ENCODE data around the gene NHERF1.

The NHERF1 gene

DNA sequence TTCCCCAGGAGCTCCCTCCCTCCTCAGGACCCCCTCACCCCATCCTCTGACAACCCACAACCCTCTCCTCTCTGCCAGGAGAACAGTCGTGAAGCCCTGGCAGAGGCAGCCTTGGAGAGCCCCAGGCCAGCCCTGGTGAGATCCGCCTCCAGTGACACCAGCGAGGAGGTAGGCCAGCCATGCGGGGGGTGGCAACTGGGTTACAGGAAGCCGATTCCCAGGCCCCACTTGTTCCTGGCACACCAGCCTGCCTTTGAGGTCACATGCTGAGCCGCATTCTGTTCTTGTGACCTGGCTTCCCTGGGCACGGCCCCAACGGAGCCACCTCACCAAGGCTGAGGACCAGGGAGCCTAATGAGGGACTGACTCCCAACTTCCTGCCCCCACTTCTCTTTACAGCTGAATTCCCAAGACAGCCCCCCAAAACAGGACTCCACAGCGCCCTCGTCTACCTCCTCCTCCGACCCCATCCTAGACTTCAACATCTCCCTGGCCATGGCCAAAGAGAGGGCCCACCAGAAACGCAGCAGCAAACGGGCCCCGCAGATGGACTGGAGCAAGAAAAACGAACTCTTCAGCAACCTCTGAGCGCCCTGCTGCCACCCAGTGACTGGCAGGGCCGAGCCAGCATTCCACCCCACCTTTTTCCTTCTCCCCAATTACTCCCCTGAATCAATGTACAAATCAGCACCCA is 19.8 kb downstream of the NHERF1 start:
- DNase-seq = peak; percentile 71

DNA sequence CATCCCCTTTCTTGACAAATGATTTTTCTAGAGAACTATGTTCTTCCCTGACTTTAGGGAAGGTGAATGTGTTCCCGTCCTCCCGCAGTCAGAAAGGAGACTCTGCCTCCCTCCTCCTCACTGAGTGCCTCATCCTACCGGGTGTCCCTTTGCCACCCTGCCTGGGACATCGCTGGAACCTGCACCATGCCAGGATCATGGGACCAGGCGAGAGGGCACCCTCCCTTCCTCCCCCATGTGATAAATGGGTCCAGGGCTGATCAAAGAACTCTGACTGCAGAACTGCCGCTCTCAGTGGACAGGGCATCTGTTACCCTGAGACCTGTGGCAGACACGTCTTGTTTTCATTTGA is 20.3 kb downstream of the NHERF1 start:
- no peak for DNase-seq

DNA sequence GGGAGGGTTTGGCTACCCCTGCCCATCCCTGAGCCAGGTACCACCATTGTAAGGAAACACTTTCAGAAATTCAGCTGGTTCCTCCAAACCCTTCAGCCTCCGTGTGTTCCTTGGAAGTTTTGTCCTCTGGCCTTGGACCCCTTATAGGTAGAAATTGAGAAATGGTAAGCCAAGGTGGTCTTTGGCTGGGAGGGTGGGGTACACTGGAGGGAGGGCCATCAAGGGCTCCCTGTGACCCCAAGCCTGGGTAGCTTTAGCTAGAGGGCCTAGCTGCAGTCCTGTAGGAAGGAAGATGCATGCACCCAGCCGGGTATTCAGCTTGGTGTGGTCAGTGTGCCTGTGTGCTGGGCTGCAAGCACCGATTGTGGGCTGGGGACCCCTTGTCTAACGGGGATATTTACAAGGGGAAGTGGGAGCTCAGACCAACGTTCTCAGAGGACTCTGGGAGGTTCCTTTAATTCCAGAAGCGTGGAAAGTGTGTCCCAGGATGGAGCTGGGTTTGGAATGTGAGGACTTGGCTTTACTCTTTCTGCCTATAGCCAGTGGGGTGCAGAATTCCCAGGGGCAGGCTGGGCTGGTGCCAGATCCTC is 20.9 kb downstream of the NHERF1 start:
- no peak for DNase-seq

DNA sequence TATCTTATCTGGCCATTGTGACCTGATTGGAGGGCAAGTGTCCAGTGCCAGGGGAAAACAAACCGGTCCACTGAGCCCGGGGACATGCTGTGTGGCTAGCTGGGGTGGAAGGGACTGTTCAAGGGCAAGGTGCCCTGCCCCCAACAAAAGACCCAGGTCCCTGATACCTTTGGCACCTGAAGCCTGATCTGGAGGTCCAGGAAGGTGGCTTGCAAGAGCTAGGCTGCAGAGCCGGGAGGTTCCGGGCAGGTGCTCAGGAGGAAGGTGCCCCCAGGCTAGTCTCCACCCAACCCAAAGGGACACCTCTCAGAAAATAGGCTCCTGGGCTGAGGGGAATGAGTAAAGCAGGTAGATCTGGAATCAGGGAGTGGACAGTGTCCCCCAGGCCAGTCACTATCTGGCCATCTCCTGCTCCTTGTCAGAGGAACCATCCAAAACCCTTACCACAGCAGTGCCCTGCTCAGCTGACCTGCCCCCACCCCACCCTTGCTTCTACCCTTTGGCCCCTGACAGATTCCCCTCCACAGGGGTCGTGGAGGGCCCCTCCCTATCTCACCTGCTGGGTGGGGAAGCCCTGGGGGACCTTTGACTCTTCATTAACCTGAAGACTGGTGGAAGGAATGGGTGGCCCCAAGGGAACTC is 21.5 kb downstream of the NHERF1 start:
- no peak for DNase-seq

DNA sequence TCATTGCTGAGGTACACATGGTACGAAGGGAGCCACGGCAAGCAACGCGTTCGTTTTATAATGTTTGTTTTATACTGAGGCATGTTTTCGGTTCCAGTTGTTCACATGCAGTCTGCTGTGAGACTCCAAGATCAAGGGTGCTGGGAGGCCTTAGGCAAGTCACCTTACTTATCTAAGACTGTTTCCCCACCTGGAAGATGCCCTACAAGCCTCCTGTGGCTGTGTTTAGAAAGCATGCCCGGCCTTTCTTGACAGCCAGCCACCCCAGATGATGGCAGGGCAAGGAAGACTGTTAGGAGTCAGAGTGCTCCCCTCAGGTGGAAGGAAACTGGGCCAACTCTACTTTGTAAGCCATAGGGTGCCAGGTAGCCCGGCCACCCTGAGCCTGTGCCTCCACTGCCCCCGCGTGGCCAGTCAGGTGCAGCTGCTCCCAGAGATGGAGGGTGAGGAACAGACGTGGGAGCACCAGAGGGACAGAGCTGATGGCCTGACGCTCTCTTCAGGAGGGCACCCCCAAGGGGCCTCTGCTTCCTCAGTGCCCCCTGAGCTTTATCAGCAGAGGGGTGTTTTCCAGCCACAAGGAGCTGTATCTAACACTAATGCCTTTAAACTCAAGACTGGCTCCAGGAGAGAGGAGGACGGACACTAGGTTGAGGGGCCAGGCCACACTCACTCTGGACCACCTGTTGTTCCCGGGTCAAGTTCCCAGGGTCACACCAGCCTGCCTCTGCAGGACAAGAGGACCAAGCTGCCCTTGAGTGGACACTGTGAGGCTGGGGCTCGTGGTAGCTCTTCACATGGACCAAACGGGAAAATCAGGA is 22.3 kb downstream of the NHERF1 start:
- DNase-seq = no peak

DNA sequence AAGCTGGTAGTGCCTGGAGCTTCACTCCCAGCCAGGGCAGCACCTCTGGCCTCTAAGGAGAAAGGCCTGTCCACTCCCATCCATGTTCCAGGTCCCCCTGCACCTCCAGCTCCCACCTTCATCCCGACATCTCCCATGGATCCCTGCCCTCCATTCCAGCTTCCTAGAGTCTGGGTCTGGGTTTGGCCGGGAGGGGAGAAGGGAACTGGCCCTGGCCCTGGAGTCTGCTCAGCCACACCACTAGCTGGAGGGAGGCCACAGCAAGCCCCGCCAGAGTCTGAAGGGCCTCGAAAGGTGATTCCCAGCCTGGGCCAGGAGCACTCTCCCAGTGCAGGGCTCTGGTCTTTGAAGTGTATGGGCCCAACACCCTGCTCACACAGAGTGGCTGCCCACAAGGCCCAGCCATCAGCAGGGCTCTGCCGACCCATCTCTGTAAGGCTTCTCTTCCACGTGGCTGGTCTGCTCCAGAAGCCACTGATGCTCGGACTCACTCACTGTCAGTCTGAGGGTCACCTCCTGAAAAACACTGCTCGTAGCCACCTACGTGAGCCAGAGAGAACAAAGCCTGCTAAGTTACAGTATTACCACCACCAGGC is 23.0 kb downstream of the NHERF1 start:
- DNase-seq = no peak

DNA sequence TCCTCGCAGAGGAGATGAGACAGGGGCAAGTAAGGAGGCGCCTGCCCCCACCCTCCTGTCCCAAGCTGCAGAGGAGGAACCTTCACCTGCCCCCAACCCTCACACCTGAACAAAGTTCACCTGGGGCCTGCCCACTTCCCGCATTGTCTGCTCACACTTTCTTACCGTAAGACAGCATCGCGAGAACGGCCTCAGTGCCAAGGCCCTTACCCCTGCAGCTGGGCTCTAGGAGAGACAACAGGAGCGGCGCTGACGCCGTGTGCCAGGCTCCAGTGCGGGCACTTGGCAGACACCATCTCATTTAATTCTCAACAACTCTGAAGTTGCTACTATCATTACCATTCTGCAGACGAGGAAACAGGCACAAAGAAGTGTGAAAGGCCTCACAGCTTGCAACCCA is 23.6 kb downstream of the NHERF1 start:
- no peak for DNase-seq

DNA sequence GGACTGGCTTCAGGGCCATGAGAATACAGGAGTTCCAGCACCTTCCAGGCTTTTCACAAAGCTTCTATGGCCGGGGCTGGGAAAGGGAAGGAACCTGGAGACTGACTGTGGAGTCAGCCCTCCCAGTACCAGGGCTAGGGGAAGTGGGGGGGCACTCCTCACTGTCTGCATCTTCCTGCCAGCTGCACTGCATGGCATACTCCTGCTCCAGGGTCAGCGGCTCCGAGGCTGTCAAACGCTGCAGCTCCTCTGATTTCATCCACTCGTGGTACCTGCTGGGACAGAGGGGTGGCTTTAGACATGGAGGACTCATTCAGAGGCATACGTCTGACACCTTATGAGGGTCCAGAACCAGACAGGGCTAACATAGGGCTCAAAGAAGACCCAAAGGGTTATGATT is 25.0 kb downstream of the NHERF1 start:
- no peak for DNase-seq

DNA sequence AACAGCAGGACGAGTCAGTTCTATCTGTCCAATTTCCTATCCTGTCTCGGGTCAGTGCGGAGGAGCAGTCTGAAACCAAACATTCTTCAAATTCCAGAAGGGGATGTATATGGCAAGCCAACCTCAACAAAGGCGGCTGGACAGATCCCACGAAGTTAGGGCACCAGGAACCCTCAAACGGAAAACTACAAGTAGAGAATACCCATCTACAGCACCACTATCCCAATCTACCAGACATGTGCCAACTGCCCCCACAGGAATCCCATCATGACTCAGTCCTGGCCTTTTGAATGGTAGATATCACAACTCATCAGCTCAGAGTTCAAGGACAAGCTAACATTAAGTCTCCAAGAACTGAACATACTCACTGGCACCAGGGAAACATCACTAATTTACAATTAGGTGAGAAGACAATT is 25.5 kb downstream of the NHERF1 start:
- DNase-seq = peak; percentile 58

DNA sequence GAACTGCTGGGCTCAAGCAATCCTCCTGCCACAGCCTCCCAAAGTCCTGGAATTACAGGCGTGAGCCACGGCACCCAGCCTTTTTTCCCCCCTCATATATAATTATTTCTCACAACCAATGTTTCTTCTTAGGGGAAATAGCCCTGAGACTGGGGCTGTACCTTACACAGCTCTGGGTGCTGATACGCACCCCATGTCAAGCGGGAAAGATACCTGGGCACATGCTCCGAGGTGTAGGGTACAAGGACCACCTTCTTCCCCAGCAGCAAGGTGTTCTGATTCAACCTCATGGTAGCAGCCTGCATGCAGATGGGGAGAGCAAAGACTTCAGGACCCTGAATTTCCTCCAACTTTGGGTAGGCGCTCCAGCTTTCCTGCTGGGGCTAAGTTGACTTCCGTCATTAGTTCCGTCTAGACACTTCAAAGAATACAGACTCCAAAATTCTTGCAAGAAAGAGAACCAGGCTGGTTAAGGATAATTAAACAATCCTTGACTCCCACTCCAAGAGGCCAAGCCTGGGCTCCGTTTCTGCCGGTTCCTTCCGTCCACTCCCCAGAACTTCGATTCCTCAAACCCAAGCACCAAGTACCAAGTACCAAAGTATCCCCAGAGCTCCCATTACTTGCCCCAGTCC is 27.1 kb downstream of the NHERF1 start:
- DNase-seq = no peak

DNA sequence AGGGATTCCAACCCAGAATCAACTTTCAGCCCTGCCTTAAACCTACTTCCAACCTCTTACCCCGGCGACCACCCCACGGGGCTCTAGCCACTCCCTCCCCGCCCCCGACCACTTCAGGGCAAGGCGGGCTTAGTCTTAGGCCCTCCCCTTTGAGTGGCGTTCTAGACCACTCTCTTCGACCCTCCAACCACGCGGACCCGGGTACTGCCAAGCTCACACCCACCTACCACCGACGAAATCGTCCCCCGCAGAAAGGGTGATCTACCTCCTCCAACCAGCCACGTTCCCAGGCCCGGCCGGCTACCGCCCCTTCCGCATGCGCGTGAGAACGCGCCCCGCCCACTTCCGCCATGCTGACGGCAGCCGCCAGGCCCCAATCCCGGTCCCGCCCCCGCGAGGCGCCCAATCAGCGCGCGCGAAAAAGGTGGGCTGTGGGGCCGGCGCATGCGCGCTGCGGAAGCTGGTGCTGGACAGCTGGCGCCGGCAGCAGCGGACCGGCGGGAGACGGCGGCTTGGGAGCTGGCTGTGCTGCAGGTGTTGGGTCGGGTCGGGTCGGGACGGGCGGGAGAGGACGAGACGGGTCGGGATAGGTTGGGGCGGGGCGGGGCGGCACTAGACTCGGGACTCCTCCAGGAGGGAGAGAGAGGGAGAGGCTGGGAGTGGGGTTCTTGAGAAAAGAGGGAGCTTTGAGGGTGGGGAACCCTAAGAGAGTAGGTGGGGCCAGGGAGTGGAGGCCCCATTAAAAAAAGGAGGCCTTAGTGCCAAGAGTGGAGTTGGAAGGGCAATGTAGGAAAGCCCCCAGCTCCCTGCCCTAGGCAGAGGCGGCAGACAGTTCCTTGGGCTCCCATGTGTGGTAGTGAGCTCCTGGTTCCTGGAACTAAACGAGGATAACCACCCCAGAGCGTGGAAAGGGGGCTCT is 27.9 kb downstream of the NHERF1 start, which contains the start of gene NAT9:
Gene NAT9 (minus strand): TSS at position 302 of the 919 bp plus-strand sequence. CDS start 647 bp downstream, outside the sequence.
- peak; percentile 94 for DNase-seq

DNA sequence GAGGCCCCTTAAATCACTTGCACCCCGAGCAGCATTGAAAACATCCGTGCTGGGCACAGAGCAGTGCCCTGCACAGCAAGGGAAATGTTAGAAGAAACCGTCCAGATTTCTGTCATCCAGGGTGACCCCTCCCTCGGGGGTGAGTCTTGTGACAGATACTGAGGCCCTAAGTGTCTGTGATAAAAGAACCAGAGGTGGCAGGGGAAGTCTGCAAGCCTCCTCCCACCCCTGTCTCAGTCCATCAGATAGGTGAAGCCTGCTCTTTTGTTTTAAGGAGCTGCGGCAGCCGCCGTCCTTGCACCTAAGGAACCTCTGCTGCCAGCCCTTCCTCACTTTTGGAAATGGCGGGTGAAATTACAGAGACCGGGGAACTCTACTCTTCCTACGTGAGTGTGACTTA is 28.6 kb downstream of the NHERF1 start:
- no peak for DNase-seq

DNA sequence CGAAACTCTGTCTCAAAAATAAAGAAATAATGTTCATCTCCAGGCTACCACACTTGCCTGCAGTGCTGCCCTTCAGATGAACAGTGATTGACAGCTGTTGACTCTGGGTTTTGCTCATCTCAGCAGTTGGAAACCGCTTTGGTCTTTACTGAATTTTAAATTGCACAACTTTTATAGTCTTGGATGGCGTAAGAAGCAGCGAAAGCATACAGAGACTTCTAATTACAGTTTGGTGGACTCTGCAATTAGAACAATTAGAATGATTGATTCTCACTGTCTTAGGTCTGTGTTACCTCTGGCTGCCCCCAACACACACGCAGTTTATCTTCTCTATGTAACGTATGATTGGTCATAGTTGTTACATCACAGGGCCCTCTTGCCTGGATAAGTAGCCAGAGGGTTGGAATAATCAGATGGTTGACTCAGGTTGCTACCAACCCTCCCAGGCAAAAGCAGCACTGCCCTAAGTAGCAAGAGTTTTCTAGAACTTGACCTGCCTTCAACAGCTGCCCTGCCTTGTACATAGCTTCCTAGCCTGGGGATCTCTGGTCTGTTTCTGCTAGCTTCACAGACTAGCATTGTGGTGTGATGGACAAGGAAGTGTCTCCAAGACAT is 29.6 kb downstream of the NHERF1 start:
- DNase-seq = no peak

DNA sequence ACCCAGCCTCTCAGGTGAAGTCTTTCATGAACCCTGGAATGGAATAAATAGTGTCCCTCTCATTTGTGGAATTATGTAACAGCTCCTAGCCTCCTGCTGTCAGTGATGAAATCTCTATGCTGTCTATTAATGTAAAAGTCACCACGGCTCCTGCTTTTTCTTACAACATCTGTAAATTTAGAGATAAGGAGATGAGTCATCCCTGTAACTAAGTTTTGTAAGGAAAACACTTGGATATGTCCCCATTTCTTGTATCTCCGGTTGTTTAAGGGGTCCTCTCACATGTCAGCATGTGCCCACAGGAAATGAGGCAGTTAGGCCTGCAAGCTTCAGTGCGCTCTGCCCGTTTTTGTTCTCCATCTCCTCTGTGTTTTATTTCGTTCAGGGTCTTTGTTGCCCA is 30.5 kb downstream of the NHERF1 start:
- DNase-seq = no peak

DNA sequence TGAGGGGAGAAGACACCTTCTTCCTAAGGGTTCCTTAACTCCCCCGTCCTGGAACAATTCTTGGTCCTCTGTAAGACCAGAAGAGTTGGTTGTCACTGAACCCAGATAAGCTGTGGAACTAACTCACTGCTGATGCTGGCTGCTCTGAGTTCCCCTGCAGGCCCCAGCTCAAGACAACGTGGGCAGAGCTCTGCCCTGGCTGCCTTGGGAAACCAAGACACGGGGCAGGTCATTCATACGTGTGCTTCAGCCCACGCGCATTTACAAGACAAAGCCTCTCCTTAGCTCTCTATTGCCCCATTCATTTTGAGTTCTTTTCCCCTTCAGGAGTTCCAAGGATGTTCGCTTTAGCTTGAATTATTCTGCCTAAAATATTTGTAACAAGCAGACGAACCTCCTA is 31.1 kb downstream of the NHERF1 start:
- DNase-seq = no peak

DNA sequence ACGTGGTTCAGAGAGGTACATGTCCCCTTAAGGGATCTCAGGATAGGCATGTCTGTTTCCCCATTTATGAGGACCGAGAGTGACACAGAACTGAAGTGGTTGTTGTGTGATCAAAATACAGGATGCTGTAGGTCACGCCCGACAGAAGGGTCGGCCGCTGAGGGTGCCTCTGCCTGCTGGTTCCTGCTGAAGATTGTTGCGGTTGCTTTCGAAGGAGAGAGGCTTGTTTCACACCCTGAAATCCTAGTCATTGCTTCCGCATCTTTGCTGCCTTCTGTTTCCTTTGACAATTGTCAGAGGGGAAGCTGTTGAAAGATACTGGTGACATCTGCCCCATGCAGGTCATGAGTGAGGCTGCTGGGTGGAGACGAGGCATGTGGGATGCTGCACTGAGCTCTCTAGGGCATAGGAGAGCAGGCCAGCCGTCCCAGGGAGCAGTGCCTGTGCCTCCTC is 31.5 kb downstream of the NHERF1 start:
- no peak for DNase-seq

DNA sequence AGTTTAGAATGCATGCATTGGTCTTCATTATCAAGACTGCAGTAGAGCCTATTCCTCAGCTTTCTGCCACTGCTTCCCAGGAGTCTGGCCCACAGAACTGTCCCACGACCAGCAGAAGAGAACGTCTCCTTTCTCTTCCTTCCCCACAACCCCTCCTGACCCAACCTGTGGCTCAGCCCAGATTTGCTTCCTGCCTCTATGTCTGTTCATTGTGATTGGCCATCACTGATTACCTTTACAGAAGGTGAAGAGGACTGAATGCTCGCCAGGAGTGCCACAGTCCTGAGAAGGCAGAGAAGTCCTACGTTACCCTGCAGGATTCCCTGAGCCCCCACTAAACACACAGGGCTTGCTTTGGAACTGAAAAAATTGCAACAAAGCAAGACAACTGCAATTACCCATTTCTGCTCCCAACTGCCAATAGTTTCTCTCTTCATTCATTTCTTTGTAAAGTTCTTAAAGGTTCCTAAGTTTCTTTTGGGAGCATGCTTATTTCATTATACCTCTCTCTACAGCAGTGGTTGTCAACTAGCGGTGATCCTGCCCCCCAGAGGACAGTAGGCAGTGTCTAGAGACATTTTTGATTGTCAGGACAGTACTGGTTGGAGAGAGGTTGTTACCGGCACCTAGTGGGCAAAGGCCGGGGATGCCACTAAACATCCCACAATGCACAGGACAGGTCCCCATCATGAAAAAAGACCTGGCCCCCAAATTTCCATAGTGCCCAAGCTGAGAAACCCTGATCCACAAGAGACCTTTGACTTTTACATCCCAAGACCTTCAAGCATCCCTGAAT is 32.2 kb downstream of the NHERF1 start:
- peak; percentile 38 for DNase-seq

DNA sequence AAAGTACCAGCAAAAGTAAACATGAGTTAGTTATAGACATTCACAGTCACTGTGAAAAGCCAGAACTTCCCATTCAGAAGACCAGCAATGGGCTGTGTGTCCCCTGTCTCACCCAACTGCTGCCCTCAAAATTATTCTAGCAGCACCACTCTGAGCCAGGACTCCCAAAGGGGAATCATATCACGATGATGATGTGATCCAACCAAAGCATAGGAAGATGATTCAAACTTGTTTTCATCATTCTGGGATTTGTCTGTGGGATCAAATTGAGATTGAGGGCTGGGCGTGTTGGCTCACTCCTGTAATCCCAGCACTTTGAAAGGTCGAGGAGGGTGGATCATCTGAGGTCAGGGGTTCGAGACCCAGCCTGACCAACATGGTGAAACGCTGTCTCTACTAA is 34.1 kb downstream of the NHERF1 start:
- no peak for DNase-seq

DNA sequence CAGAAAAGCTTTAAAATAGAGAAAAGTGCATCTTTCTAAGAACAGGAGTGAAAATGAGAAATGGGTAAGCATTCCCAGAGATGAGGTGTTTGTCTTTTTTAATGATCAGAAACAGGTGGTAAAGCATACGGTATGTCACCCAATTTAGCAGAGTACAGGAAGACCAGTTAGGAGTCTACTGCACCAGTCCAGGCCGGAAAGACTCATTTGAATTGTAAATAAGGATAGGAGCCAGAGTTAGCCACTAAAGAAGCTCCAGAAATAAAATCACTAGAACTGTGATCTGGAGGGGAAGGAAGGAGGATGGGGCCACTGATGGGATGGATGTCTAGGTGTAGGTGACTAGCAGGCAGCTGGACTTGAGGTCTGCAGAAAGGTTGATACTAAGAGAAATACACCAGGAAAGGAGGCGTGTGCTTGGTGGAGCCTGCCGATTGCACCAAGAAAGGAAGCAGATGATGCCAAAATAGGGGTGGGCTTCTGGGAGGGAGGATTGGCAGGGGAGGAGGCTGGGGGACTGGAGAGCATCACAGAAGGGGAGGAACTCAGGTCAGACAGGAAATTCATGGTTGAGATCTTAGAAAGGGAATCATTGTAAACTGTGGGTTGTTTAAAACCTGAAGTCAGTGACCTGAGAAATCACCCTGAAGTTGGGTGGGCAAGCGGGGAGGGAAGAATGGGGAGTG is 35.8 kb downstream of the NHERF1 start:
- DNase-seq = no peak

Data from fibroblast of skin of back (primary cell).